ENCODE results near the gene GLP2R. TPM values are rescaled to one million over a fixed set of nuclear protein-coding genes. Genes with fewer than 3 reads are reported as not detected.

GLP2R gene
- total and polyA plus RNA-seq, 10 of the 15 experiments (the other 5 are each of a cell fraction or from before 2014, with no cell fraction given): not detected

DNA sequence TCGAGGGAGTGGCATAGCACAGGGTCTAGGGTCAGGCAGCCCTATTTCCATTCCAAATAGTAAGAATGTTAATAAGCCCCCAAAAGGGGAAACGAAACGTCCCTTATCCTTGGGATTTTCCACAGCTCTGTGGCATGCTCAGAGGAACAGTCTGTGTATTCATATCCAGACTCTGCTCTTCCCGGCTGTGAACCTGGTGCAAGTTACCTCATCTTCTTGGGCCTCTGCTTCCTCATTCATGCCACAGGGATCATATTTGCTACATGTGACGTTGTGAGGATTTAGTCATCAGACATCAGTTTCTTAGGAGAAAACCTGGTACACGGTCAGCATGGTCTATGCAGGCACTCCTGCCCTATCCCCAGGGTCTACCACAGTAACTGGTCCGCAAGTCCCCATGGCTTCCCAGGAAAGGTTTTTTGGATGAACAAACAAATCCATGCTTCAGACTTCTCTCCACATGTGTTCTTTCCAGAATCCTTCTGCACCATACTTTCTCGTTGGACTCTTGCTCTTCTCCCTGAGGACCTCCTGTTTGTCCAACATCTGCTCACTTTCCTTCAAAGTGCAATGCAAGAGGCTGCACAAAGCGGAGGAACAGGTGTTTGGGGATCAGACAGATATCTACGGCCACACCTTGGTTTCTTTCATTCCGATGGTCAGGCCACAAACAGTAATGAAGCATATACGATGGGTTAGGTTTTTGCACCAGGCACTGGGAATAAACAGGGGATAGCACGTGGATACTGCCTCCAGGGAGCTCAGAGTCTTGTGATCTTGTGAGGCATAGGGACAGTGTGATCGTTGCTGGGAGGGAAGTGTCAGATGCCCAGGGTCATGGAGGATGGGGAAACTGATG lies 17.7 kb downstream of the GLP2R start (continued):
- TF ChIP-seq, protein P1, sequence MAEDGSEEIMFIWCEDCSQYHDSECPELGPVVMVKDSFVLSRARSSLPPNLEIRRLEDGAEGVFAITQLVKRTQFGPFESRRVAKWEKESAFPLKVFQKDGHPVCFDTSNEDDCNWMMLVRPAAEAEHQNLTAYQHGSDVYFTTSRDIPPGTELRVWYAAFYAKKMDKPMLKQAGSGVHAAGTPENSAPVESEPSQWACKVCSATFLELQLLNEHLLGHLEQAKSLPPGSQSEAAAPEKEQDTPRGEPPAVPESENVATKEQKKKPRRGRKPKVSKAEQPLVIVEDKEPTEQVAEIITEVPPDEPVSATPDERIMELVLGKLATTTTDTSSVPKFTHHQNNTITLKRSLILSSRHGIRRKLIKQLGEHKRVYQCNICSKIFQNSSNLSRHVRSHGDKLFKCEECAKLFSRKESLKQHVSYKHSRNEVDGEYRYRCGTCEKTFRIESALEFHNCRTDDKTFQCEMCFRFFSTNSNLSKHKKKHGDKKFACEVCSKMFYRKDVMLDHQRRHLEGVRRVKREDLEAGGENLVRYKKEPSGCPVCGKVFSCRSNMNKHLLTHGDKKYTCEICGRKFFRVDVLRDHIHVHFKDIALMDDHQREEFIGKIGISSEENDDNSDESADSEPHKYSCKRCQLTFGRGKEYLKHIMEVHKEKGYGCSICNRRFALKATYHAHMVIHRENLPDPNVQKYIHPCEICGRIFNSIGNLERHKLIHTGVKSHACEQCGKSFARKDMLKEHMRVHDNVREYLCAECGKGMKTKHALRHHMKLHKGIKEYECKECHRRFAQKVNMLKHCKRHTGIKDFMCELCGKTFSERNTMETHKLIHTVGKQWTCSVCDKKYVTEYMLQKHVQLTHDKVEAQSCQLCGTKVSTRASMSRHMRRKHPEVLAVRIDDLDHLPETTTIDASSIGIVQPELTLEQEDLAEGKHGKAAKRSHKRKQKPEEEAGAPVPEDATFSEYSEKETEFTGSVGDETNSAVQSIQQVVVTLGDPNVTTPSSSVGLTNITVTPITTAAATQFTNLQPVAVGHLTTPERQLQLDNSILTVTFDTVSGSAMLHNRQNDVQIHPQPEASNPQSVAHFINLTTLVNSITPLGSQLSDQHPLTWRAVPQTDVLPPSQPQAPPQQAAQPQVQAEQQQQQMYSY (CRISPR knock-in tag; IDR thresholded peaks at IDR 0.05): no peak
- TF ChIP-seq, protein P2, sequence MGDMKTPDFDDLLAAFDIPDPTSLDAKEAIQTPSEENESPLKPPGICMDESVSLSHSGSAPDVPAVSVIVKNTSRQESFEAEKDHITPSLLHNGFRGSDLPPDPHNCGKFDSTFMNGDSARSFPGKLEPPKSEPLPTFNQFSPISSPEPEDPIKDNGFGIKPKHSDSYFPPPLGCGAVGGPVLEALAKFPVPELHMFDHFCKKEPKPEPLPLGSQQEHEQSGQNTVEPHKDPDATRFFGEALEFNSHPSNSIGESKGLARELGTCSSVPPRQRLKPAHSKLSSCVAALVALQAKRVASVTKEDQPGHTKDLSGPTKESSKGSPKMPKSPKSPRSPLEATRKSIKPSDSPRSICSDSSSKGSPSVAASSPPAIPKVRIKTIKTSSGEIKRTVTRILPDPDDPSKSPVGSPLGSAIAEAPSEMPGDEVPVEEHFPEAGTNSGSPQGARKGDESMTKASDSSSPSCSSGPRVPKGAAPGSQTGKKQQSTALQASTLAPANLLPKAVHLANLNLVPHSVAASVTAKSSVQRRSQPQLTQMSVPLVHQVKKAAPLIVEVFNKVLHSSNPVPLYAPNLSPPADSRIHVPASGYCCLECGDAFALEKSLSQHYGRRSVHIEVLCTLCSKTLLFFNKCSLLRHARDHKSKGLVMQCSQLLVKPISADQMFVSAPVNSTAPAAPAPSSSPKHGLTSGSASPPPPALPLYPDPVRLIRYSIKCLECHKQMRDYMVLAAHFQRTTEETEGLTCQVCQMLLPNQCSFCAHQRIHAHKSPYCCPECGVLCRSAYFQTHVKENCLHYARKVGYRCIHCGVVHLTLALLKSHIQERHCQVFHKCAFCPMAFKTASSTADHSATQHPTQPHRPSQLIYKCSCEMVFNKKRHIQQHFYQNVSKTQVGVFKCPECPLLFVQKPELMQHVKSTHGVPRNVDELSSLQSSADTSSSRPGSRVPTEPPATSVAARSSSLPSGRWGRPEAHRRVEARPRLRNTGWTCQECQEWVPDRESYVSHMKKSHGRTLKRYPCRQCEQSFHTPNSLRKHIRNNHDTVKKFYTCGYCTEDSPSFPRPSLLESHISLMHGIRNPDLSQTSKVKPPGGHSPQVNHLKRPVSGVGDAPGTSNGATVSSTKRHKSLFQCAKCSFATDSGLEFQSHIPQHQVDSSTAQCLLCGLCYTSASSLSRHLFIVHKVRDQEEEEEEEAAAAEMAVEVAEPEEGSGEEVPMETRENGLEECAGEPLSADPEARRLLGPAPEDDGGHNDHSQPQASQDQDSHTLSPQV (IDR thresholded peaks at IDR 0.05): no peak
- no peak for TF ChIP-seq ZSCAN29 (IDR thresholded peaks at IDR 0.05)
- no peak for TF ChIP-seq CHD2 (IDR thresholded peaks at IDR 0.05; ENCODE audit: borderline replicate concordance, low read depth, low read length)
- TF ChIP-seq, protein P3, sequence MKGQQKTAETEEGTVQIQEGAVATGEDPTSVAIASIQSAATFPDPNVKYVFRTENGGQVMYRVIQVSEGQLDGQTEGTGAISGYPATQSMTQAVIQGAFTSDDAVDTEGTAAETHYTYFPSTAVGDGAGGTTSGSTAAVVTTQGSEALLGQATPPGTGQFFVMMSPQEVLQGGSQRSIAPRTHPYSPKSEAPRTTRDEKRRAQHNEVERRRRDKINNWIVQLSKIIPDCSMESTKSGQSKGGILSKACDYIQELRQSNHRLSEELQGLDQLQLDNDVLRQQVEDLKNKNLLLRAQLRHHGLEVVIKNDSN (IDR thresholded peaks at IDR 0.05; ENCODE audit: borderline replicate concordance, extremely low read length, insufficient read depth, low read depth, low read length): no peak
- TF ChIP-seq LARP7 (IDR thresholded peaks at IDR 0.05): no peak
- no peak for TF ChIP-seq CBX3 (IDR thresholded peaks at IDR 0.05; ENCODE audit: borderline replicate concordance, low read depth)
- TF ChIP-seq HDAC6 (IDR thresholded peaks at IDR 0.05; ENCODE audit: unreplicated experiment): no peak
